Measurements from ENCODE around the gene SCART1. TPM values are rescaled to one million over a fixed set of nuclear protein-coding genes. Genes with fewer than 3 reads are reported as not detected.
"Not testable (repeated sequence)": the region's sequence is repeated elsewhere in the genome, so short reads cannot be mapped to it uniquely, and the experiment has no call there.

SCART1 gene
- total and polyA plus RNA-seq, 2 donors (not counting 3 experiments of a cell fraction or from before 2014, with no cell fraction given): 0.90 to 1.0 TPM

GRCh38 chr10:133412381-133412711, 41.4 kb upstream of the SCART1 start:
- POLR2A ChIA-PET: no interaction called here

GRCh38 chr10:133414401-133414800, 39.3 kb upstream of the SCART1 start:
- Histone ChIP-seq H3K36me3 (ENCODE audit: control insufficient read depth in 2 of 2, extremely low read depth in 1 of 2, insufficient read depth in 2 of 2, low read length in 2 of 2) (peaks cover 10 to 13% of the 10 kb centered on the region in 2 experiments), H3K79me2 (ENCODE audit: control insufficient read depth, insufficient read depth, low read length) (peaks cover 22% of the 10 kb centered on the region)
- BruUV-seq (replicated peaks); DNase-seq (ENCODE audit: low read depth, low spot score); H3K4me1 ChIP-seq (ENCODE audit: control insufficient read depth, extremely low read depth, insufficient read depth, low read length); intact Hi-C loops (cut with micrococcal nuclease); FAIRE-seq; POLR2A ChIA-PET; dilution Hi-C loops (cut with MboI; ENCODE audit: extremely low pct_ligation_motif_present, low sequenced_read_pairs); H4K20me1 ChIP-seq (replicated peaks; ENCODE audit: control insufficient read depth, extremely low read depth, insufficient read depth, low read length); H3K27ac ChIP-seq (ENCODE audit: insufficient read depth, low read depth, low read length); CTCF ChIA-PET; H3K4me2 ChIP-seq (ENCODE audit: insufficient read depth, low read length); H2AFZ ChIP-seq (ENCODE audit: low read depth, low read length); H3K9ac ChIP-seq (replicated peaks; ENCODE audit: extremely low read depth, insufficient read depth, low read length); H3K27me3 ChIP-seq (ENCODE audit: control insufficient read depth in 2 of 2, insufficient read depth in 2 of 2, low read length in 2 of 2); H3K4me3 ChIP-seq (replicated peaks in 1 of 3; ENCODE audit: insufficient read depth in 1 of 3, low read depth in 1 of 3, low read length in 3 of 3); H3K9me3 ChIP-seq (replicated peaks; ENCODE audit: control insufficient read depth, insufficient read depth, low read length); H3K9me1 ChIP-seq (replicated peaks; ENCODE audit: control insufficient read depth, extremely low read depth, insufficient read depth, low read length): not testable (repeated sequence)

More at GRCh38 chr10:133412381-133412711, 41.4 kb upstream of the SCART1 start:
- Histone ChIP-seq H3K9ac (replicated peaks; ENCODE audit: extremely low read depth, insufficient read depth, low read length) (no peak overlapping the region), H3K27ac (ENCODE audit: insufficient read depth, low read depth, low read length) (no peak overlapping the region), H3K9me3 (replicated peaks; ENCODE audit: control insufficient read depth, insufficient read depth, low read length) (no peaks in the 10 kb centered on the region), H3K27me3 (ENCODE audit: control insufficient read depth in 2 of 2, insufficient read depth in 2 of 2, low read length in 2 of 2) (no peaks in the 10 kb centered on the region), H3K4me2 (ENCODE audit: insufficient read depth, low read length) (no peak overlapping the region), H2AFZ (ENCODE audit: low read depth, low read length) (no peak overlapping the region), H3K79me2 (ENCODE audit: control insufficient read depth, insufficient read depth, low read length) (peaks cover 39% of the 10 kb centered on the region), H3K4me1 (ENCODE audit: control insufficient read depth, extremely low read depth, insufficient read depth, low read length) (no peaks in the 10 kb centered on the region), H4K20me1 (replicated peaks; ENCODE audit: control insufficient read depth, extremely low read depth, insufficient read depth, low read length) (peaks cover 5% of the 10 kb centered on the region), H3K36me3 (ENCODE audit: control insufficient read depth in 2 of 2, extremely low read depth in 1 of 2, insufficient read depth in 2 of 2, low read length in 2 of 2) (peaks cover 7 to 11% of the 10 kb centered on the region in 2 experiments), H3K4me3 (replicated peaks in 1 of 3; ENCODE audit: insufficient read depth in 1 of 3, low read depth in 1 of 3, low read length in 3 of 3) (no peak overlapping the region), H3K9me1 (replicated peaks; ENCODE audit: control insufficient read depth, extremely low read depth, insufficient read depth, low read length) (peaks cover 2% of the 10 kb centered on the region)
- FAIRE-seq (no peak), DNase-seq (ENCODE audit: low read depth, low spot score) (no peak)
- BruUV-seq (replicated peaks): no TSS peak
- dilution Hi-C loops (cut with MboI; ENCODE audit: extremely low pct_ligation_motif_present, low sequenced_read_pairs): no loop called here
- intact Hi-C loops (cut with micrococcal nuclease): no loop called here
- no peak for TF ChIP-seq MAX (IDR thresholded peaks at IDR 0.05; ENCODE audit: insufficient read depth, insufficient read length)
- TF ChIP-seq EZH2 (IDR thresholded peaks at IDR 0.05; ENCODE audit: borderline replicate concordance, low read depth, low read length, severe bottlenecking): no peak
- TF ChIP-seq POLR2AphosphoS5 (IDR thresholded peaks at IDR 0.05; ENCODE audit: insufficient read depth, low read depth, low read length): no peak
- no peak for TF ChIP-seq MYC (IDR thresholded peaks at IDR 0.05; ENCODE audit: low read depth, low read length)
- no peak for TF ChIP-seq GATA2 (IDR thresholded peaks at IDR 0.05; ENCODE audit: insufficient read depth, insufficient read length, low read depth, low read length)
- TF ChIP-seq FOS (IDR thresholded peaks at IDR 0.05; ENCODE audit: borderline replicate concordance, insufficient read depth, low read length): no peak
- TF ChIP-seq CTCF (IDR thresholded peaks at IDR 0.05; ENCODE audit: extremely low read depth in 1 of 2, insufficient read depth in 1 of 2, low read depth in 1 of 2, low read length in 2 of 2): no peak
- no peak for TF ChIP-seq POLR2A (IDR thresholded peaks at IDR 0.05; ENCODE audit: low read depth, low read length)
- no peak for TF ChIP-seq JUN (IDR thresholded peaks at IDR 0.05; ENCODE audit: borderline replicate concordance, insufficient read depth, insufficient read length, low read depth)
- CTCF ChIA-PET: no interaction called here
